GM18526 (cell line): Measurements from ENCODE around the gene ZBTB7C.

ENCODE experiments used
- POLR2A ChIP-seq: IDR thresholded peaks from 3 replicates; pipeline ENCODE4 v1.6.1; 2011; ENCODE audit not compliant: insufficient read length; ENCODE audit errors: extremely low read depth

Gene ZBTB7C

DNA sequence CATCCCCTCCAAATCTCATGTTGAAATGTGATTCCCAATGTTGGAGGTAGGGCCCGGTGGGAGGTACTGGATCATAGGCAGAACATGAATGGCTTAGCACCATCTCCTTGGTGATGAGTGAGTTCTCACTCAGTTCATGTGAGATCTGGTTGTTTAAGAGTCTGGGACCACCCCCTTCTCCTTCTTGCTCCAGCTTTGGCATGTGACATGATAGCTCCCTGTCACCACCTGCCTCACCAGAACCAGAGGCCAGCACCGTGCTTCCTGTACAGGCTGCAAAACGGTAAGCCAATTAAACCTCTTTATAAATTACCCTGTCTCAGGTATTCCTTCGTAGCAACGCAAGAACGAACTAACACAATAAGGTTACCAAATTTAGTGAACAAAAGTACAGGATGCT, 95.4 kb downstream of the ZBTB7C start:
- TF ChIP-seq POLR2A, result no peak

DNA sequence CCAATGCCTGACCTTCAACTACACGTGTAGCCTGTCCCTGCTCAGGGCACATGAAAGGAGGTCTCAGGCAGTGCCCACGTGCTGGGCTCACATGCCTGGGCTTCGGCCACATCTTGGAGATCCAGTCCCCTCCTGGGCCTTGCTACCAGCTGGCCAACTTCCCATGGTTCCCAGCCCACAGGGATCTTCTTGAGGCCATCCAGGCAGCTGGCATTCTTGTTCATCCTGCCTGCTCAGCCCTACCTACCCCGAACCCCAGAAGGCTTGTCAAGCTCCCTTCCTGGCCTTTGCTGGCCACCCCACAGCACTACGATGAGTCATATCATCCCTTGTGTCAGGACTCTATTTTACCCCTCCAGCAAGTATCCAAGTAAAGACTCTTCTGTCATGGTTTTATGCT, 97.1 kb downstream of the ZBTB7C start:
- no peak for TF ChIP-seq POLR2A

DNA sequence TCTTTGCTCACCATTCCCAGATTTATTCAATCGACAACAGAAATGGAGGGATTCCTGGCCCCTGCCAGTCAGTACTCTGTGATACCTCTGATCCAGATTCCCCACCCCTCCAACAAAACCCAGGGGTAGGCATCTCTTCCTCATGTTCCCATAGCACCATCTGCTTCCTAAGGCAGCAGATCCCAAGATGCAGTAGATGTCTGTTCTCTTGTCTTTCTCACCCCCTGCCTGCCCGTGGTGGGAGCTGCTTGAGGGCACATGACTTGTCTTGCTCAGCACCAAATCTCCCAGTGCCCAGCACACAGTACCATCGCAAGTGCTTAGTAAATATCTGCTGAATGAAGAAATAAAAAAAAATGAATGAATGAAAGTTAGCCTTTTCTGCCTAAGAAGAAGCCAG, 98.2 kb downstream of the ZBTB7C start:
- no peak for TF ChIP-seq POLR2A

DNA sequence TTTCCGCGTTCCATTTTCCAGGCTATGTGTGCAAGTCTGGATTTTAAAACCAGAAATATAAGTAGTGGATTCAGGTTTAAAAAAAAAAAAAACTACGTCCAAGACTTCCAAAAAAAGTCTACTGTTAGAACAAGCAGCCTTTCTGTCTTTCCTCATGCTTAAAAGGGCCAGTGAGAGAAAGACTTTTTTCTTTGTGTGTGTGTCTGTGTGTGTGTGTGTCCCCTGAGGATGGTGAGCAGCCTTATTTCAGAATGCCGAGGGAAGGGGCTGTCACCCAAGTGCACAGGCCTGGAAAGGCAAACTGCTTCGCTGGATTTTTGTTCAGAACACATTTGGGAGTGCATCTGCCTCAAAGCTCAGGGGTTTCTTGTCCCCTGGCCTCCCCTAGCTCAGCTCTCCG, 98.8 kb downstream of the ZBTB7C start:
- TF ChIP-seq POLR2A, result no peak

DNA sequence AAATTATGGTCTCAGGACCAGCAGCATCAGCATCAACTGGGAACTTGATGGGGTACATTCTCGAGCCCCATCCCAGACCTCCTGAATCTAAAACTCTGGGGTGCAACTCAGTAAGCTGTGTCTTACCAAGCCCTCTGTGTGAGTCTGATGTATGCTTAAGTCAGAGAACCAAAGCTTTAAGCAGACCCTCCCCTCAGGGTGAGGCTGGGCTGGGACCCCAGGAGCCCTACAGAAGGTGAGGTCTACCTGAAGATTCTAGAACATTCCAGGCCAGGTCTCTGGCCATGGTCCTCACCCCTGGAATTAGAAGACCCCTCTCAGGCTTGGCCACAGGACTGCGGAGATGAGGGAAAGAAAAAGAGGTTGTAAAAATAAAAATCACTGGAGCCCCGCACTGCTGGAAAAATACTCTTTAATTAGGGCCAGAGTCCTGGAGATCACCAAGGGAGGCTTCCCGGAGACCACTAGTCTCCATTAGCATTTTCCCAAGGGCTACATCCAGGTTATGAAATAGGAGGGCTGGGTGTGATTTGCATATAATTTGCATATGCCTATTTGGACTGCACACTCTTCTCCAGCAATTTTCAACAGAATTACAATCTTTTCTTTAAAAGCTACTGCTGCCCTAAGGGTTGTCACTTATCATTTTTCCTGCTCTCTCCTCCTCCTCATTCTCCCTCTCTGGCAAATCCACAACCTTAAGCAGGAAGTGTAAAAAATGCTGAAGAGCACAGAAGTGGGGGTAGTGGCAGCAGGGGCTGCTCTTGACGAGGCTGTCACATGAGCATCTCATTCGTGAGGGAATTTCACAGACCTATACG, 100.2 kb downstream of the ZBTB7C start:
- TF ChIP-seq POLR2A, result no peak

DNA sequence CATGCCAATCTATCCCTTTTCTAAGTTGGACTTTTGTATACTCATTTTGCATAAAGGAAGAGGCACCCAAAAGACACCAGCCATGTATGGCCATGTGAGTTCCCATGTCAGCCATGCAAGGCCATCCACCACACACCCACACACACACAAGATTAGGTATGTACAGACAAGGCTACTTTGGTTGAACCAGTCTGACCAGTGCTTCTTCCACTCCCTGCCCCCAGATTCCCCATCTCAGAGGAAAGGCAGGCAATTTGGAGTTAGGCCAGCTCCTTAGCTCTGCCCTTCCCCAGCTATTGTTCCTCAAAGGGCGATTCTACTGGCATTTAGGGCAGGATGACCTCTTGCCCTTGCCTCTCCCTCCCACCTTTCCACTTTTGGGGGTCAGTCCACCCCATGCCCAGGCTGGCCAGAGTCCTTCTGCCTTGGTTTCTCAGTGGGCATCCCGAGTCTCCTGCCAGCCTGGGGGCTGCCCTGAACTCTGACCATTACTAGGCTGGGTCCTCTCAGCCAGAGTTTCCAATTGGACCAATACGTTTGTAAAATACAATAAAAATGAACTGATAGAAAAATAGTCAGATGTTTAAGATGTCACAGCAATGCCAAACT, 101.1 kb downstream of the ZBTB7C start:
- no peak for TF ChIP-seq POLR2A

DNA sequence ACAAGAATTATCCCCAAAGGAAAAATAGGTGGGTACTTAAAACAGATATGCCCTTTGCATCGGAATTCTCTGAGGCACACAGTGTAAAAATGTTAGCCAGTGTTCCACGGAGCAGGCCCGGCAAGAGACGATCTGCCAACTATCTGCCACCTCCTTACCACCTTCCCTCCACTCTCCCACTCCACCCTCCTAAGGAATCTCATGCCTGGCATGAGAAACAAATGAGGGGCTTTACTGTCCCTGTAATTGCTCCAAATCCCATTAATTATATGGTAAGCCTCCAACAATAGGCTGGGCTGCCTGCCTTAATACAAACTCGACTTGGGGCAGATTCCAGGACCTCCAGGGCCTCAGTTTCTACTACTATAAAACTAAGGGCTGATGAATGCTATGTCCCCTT, 102.3 kb downstream of the ZBTB7C start:
- TF ChIP-seq POLR2A, result no peak

DNA sequence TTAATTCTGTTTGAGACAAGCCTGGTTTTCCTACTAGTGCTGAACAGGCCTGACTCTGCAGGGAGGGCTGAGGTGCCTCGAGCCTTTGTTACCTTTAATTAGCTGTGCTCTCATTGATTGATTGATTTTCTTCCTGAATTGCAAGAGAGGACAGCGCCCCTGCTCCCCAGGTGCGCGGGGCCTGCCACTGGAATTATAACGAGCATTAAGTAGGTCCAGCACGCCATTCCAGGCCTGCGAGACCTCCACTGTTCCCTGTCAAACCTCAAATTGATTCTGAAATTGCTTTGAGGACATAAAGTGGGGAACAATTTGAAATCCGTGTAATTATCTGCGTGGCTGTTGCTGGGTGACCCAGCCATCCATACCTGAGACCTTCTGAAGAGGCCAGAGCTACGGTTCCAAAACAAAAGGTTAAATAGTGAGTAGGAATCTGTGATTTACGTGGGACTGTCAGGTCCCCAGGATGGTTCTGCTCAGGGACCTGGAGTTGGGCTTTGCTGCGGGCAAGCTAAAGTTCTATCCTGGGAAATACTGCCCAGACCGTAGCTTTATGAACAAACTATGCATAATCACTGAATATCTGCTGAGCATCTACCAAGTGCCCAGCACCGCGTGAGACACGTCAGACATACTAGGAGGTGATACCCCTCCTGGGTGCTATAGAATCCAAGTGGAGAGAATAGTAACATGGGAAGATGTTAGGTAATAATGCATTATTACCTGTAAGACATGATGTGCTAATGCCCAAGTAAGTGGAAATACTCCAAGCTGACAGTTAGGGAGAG, 104.1 kb downstream of the ZBTB7C start:
- TF ChIP-seq POLR2A, result no peak

DNA sequence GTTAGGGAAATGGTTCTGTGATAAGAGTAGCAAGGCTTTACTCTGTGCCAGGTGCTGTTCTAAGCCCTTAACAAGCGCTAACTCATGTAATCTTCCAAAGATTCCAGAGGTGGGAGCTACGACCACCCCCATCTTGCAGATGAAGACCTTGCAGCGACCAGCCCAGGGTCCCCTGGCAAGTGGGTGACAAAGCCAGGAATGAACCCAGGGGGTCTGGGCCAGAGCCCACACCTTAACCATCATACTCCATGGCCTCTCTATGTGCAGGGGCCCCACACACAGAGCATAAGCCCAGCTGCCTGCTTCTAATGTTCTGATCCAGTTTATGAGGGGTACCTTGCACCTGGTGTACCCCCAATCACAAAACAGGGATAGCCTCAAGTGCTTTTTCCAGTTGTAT, 105.3 kb downstream of the ZBTB7C start:
- TF ChIP-seq POLR2A, result no peak

DNA sequence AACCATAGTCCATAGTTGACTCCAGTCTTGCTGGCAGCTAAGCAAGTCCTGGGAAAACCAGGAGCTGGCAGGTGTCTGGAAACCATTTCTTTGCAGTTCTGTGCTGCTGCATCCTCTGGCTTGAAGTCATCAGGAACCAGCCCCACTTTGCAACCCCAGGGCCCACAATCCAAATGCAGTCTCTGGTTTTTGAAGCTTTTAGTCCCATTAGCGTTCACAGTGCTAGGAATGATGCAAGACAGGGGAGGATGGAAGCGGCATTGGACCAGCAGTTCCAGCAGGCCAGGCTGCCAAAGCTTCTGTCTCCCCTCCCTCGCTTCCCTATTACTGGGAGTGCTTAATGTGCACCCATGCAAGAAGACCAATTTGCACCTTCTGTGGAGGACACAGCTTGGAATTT, 106.4 kb downstream of the ZBTB7C start:
- TF ChIP-seq POLR2A, result no peak

DNA sequence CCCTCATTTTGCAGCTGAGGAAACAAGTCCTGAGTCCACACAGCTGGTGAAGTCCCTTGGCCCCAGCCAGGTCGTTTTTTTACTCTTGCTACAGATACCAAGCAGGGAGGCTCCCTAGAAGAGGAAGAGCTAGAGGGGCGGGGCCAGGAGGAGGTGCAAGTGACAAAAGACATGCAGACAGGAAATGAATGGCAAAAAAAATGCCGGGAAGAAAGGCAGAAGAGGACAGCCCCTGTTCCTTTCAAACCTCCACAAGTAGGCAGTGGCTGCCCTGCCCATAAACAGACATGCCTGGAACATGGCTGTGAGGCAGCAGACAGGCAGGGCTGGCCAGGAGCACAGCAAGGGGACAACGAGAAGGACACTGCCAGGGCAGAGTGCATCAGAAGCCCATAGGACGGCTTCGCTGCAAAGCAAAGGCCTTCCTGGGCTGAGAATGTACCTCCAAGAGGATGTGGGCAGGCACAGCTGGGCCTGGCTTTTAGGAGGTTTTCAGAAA, 108.7 kb downstream of the ZBTB7C start:
- no peak for TF ChIP-seq POLR2A

DNA sequence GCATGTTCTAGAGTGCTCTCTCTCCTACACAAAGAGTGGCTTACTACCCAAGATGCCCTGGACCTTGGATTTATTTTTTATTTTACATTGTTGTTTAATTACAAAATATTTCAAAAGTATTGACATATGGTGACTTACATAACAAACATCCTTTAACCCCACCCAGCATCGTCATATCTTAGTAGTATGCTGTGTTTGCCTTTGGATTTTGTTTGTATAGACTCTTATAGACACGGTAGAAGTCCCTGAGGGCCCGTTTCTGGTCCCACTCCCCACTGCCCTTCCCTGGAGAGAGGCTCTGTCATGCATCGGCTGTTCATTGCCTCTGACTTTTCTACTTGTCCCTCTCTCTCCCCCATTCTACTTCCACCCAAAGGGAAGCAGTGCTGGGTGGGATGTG, 112.0 kb downstream of the ZBTB7C start:
- TF ChIP-seq POLR2A, result no peak

DNA sequence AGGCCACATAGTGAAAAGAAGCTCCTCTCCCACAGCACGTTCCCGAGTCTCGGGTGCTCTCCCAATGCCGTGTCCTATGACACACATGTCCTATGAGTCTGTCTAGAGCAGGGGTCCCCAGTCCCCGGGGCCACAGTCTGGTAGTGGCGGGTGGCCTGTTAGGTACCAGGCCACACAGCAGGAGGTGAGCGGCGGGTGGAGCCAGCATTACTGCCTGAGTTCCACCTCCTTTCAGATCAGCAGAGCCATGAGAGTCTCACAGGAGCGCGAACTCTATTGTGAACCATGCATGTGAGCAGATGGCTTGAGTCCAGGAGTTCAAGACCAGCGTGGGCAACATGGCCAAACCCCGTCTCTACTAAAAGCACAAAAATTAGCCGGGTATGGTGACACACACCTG, 112.6 kb downstream of the ZBTB7C start:
- TF ChIP-seq POLR2A, result no peak

DNA sequence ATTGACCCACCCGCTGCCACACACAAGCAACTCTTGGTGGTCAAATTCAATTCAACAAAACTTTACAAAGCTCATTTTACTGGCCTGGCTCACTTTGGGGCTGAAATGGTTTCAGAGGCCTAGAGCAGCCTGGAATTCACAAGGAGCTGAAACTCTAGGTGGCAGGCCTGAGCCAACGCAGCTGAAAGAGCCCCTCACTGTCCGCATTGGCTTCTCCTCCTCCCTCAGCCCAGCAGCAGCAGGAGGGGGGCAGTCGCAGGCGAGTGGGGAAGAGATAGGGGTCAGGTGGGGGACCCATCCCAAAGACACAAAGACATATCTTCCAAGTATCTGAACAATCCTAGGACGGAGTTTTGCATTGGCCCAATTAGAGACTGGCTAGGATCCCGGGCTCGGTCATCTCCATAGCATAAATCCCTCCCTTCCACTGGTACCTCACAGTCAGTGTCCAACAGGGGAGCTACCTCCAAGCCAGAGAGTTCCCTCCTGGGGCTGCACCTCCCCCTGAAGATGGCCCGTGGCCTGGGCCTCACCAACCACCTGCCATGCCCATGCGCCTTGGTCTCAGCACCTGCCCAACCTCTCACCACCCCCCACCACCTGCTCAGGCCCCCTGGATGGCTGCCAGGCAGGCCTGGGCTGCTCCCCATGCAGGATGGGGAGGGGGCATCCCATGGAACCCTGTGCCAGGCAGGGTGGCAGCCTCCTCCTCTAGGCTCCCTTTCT, 113.4 kb downstream of the ZBTB7C start:
- TF ChIP-seq POLR2A, result no peak

DNA sequence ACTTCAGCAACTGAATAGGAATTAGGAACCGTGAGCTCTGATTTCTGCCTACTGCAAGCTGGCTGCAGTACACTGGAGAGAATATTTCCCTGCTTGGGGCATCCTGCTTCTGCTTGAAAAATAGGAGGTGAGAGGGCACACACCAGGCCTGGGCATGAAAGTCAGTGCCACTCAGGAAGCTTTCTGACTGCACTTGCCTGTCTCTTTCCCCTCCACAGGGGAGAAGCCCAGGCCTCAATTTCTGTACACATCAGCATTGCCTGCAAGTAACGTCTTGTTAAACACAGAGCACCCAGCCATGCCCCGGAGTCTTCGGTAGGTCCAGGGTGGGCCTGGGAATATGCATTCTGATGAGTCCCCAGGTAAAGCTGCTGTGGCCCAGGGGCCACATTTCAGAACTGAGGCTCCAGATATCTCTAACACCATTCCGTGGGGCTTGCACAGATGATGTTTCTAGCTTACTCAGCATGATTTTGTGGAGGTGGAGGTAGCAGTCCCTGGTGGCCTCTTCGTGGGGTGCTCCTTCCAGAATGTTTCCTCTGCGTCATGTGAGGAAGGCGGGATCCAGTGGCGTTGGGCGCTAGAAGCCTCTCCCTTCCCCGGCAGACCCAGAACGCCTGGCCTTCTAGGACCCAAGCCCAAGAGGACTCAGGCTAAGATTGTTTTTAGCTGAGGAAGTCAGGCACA, 114.1 kb downstream of the ZBTB7C start:
- TF ChIP-seq POLR2A, result no peak
